Adrenal gland (tissue), 5 donors: ENCODE results near the gene EPHA6.

Experiments used
- POLR2A ChIP-seq, 2 donors: fragments of 450-650 bp; IDR thresholded peaks; one replicate each; pipeline ENCODE4 v1.6.1; 2017; ENCODE audit warnings: antibody characterized with exemption in 2 of 2, mild to moderate bottlenecking in 2 of 2, moderate library complexity in 1 of 2
- TF ChIP-seq, protein P1 (sequence below), 6 experiments: fragments of 450-650 bp in 4 of 6; fragments of 200-600 bp in 2 of 6; sonication (generic) in 1 of 6; IDR thresholded peaks; 1 replicate in 5 of 6; 2 replicates in 1 of 6; pipeline versions ENCODE4 v1.5.1 to v1.8.0; 2016 to 2021; ENCODE audit warnings: antibody characterized with exemption in 6 of 6, mild to moderate bottlenecking in 2 of 6, moderate library complexity in 1 of 6
- donor health status: DM: no; HTN: no; CAD: no.

GRCh38 chr3:96836153-96836915 is 21.9 kb downstream of the EPHA6 start:
- TF ChIP-seq, protein P1, sequence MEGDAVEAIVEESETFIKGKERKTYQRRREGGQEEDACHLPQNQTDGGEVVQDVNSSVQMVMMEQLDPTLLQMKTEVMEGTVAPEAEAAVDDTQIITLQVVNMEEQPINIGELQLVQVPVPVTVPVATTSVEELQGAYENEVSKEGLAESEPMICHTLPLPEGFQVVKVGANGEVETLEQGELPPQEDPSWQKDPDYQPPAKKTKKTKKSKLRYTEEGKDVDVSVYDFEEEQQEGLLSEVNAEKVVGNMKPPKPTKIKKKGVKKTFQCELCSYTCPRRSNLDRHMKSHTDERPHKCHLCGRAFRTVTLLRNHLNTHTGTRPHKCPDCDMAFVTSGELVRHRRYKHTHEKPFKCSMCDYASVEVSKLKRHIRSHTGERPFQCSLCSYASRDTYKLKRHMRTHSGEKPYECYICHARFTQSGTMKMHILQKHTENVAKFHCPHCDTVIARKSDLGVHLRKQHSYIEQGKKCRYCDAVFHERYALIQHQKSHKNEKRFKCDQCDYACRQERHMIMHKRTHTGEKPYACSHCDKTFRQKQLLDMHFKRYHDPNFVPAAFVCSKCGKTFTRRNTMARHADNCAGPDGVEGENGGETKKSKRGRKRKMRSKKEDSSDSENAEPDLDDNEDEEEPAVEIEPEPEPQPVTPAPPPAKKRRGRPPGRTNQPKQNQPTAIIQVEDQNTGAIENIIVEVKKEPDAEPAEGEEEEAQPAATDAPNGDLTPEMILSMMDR (IDR thresholded peaks at IDR 0.05) = no peak
- no peak for TF ChIP-seq POLR2A (IDR thresholded peaks at IDR 0.05)
